Endodermal cell (in vitro differentiated cells): ENCODE measurements around the gene FAM186B. TPM values are rescaled to one million over a fixed set of nuclear protein-coding genes. Genes with fewer than 3 reads are reported as not detected.
A peak's percentile ranks its signal among the peaks of the same experiment; 100 is the strongest.

ENCODE experiments used
- DNase-seq: peaks from one replicate; pipeline ENCODE4 v3.0.0-alpha.2; 2017
- H3K27ac ChIP-seq: 2 replicates; pipeline ENCODE4 v1.5.1; 2013; ENCODE audit warnings: mild to moderate bottlenecking, low read depth, low read length, moderate library complexity
- H3K27me3 ChIP-seq: 2 replicates; pipeline ENCODE4 v1.6.1; 2013; ENCODE audit warnings: mild to moderate bottlenecking, low read length, moderate library complexity; ENCODE audit not compliant: insufficient read depth, control insufficient read depth, poor library complexity, severe bottlenecking
- H3K36me3 ChIP-seq: 2 replicates; pipeline ENCODE4 v1.7.0; 2013; ENCODE audit warnings: mild to moderate bottlenecking, low read length, moderate library complexity; ENCODE audit not compliant: control insufficient read depth, insufficient read depth
- H3K4me1 ChIP-seq: one replicate; pipeline ENCODE4 v1.7.0; 2013; ENCODE audit warnings: low read length; ENCODE audit not compliant: control insufficient read depth, insufficient read depth
- H3K4me3 ChIP-seq: 2 replicates; pipeline ENCODE4 v1.5.1; 2013; ENCODE audit warnings: mild to moderate bottlenecking, low read length, moderate library complexity
- H3K9ac ChIP-seq: 2 replicates; pipeline ENCODE4 v1.6.1; 2013; ENCODE audit warnings: mild to moderate bottlenecking, low read length, moderate library complexity; ENCODE audit not compliant: poor library complexity, severe bottlenecking; ENCODE audit errors: extremely low read depth
- H3K9me3 ChIP-seq: 2 replicates; pipeline ENCODE4 v1.6.1; 2013; ENCODE audit warnings: mild to moderate bottlenecking, low read length, moderate library complexity; ENCODE audit not compliant: control insufficient read depth
- H3K27ac Mint-ChIP-seq: 2 replicates; pipeline ENCODE4 v1.8.0; 2020; ENCODE audit warnings: mixed read lengths
- H3K27me3 Mint-ChIP-seq: 2 replicates; pipeline ENCODE4 v1.8.0; 2021; ENCODE audit warnings: mild to moderate bottlenecking, mixed read lengths; ENCODE audit not compliant: insufficient read depth
- H3K36me3 Mint-ChIP-seq: 2 replicates; pipeline ENCODE4 v1.8.0; 2020; ENCODE audit warnings: low read depth, mixed read lengths
- H3K4me1 Mint-ChIP-seq: 2 replicates; pipeline ENCODE4 v1.8.0; 2020; ENCODE audit warnings: mixed read lengths
- H3K4me3 Mint-ChIP-seq: 2 replicates; pipeline ENCODE4 v1.8.0; 2020; ENCODE audit warnings: mild to moderate bottlenecking, moderate library complexity, mixed read lengths
- H3K9me3 Mint-ChIP-seq: 2 replicates; pipeline ENCODE4 v1.8.0; 2020; ENCODE audit warnings: mild to moderate bottlenecking, mixed read lengths
- CTCF ChIP-seq: fragments of 200-600 bp; sonication (generic); conservative IDR thresholded peaks from 2 replicates; pipeline ENCODE4 v1.5.0; 2021; ENCODE audit warnings: antibody characterized with exemption, mild to moderate bottlenecking
- WGBS, 2 experiments: methylation state at CpG; one replicate each; pipeline versions ENCODE4 v1.1.5 to v1.1.7; 2013; ENCODE audit warnings: missing lambda C conversion rate in 2 of 2, mixed read lengths in 1 of 2; ENCODE audit not compliant: insufficient coverage in 1 of 2, insufficient read length in 1 of 2; 5-methylcytosine and 5-hydroxymethylcytosine counted together
- total RNA-seq, 2 donors: library from RNA; stranded (reverse); fragmentation: NEBNext Ultra II Directional in 1 of 2; extraction: Animal tissue kit (Norgen Biotek cat#: 25700) in 1 of 2; gene quantifications; 2 replicates in 1 of 2; 3 replicates in 1 of 2; pipeline ENCODE4 v1.2.1, GENCODE V29; 2021

The FAM186B gene
- total RNA-seq, 2 donors from 2014 or later = 0.22 to 0.26 TPM

DNA sequence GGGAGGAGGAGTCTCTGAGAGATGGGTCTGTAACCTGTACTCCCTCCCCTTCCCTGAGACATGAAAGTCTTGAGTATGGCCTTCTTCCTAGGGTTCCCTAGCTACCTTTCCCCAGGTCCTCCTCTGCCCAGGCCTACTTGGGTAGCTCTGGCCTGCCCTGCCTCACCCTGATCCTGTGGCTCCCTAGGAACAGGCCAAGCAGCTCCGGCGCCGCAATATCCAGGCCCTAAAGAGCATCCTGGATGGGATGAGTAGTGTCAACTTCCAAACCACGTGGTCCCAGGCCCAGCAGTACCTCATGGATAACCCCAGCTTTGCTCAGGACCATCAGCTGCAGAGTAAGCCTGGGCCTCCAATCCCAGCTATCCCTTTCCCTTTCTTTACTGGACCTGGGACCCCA is 30.2 kb upstream of the FAM186B start:
- Mint-ChIP-seq H3K9me3 (no peaks in the 10 kb centered on the region), H3K4me1 (peaks cover 36% of the 10 kb centered on the region), H3K4me3 (no peak overlapping the region), H3K36me3 (peaks cover 18% of the 10 kb centered on the region), H3K27me3 (no peaks in the 10 kb centered on the region), H3K27ac (no peak overlapping the region)
- TF ChIP-seq CTCF = no peak
- DNase-seq = no peak
- peaks cover 11% of the 10 kb centered on the region for H3K36me3 ChIP-seq
- H3K4me3 ChIP-seq = no peak overlapping the region
- H3K27ac ChIP-seq = no peak overlapping the region
- H3K9ac ChIP-seq = no peak overlapping the region
- H3K27me3 ChIP-seq = no peaks in the 10 kb centered on the region
- H3K9me3 ChIP-seq = no peaks in the 10 kb centered on the region
- 96% methylated on average over 4 of the region's 4 CpGs; no CpG with 5 or more reads in 1 of the 2 experiments for WGBS, 2 experiments
- H3K4me1 ChIP-seq = peaks cover 12% of the 10 kb centered on the region

GRCh38 chr12:49635036-49635435 is 29.6 kb upstream of the FAM186B start:
- no peak overlapping the region for H3K4me3 Mint-ChIP-seq
- Histone ChIP-seq H3K27ac (peak overlapping the region; percentile 19), H3K4me3 (no peak overlapping the region), H3K27me3 (no peaks in the 10 kb centered on the region), H3K9ac (no peak overlapping the region), H3K4me1 (peaks cover 12% of the 10 kb centered on the region), H3K36me3 (peaks cover 11% of the 10 kb centered on the region), H3K9me3 (no peaks in the 10 kb centered on the region)
- peaks cover 18% of the 10 kb centered on the region for H3K36me3 Mint-ChIP-seq
- DNase-seq = no peak
- TF ChIP-seq CTCF = no peak
- H3K27ac Mint-ChIP-seq = no peak overlapping the region
- WGBS, 2 experiments = 94 to 96% methylated on average over 5 to 9 of the region's 9 CpGs
- H3K9me3 Mint-ChIP-seq = no peaks in the 10 kb centered on the region
- peaks cover 30% of the 10 kb centered on the region for H3K4me1 Mint-ChIP-seq
- H3K27me3 Mint-ChIP-seq = no peaks in the 10 kb centered on the region

- Histone ChIP-seq H3K9me3 (no peaks in the 10 kb centered on the region), H3K9ac (no peak overlapping the region), H3K27me3 (no peaks in the 10 kb centered on the region), H3K36me3 (peaks cover 11% of the 10 kb centered on the region), H3K27ac (no peak overlapping the region), H3K4me3 (no peak overlapping the region), H3K4me1 (peaks cover 12% of the 10 kb centered on the region)
- H3K4me1 Mint-ChIP-seq = peaks cover 21% of the 10 kb centered on the region
- no peaks in the 10 kb centered on the region for H3K9me3 Mint-ChIP-seq
- TF ChIP-seq CTCF = no peak
- no peak overlapping the region for H3K27ac Mint-ChIP-seq
- DNase-seq = no peak
- 86 to 100% methylated on average over 2 of the region's 2 CpGs for WGBS, 2 experiments
- H3K27me3 Mint-ChIP-seq = no peaks in the 10 kb centered on the region
- H3K36me3 Mint-ChIP-seq = peaks cover 15% of the 10 kb centered on the region
- H3K4me3 Mint-ChIP-seq = no peak overlapping the region
These were observed 28.4 kb upstream of the FAM186B start for GRCh38 chr12:49633703-49634345.
